H1 (cell line): ENCODE data around the gene COLEC12. TPM values are rescaled to one million over a fixed set of nuclear protein-coding genes. Genes with fewer than 3 reads are reported as not detected.

Experiments used
- CTCF ChIA-PET: fragments of 300-600 bp; sonication (Branson Sonifier 250); formaldehyde crosslinking; loops from one replicate; lab custom pipeline; 2021; ENCODE audit not compliant: partially characterized antibody; lab: Charles Lee
- POLR2A ChIA-PET: fragments of 300-600 bp; sonication (Branson Sonifier 250); formaldehyde crosslinking; loops from one replicate; lab custom pipeline; 2021; ENCODE audit warnings: inconsistent platforms; ENCODE audit not compliant: partially characterized antibody; lab: Charles Lee
- DNase-seq, 2 experiments: peaks; one replicate each; pipeline versions ENCODE4 v3.0.0 to v3.0.0-alpha.2; 2010 to 2022; ENCODE audit warnings: low spot score in 2 of 2, low read depth in 1 of 2, mixed read lengths in 1 of 2
- FAIRE-seq: peaks from 2 replicates; lab custom pipeline; 2011; peaks lifted over from hg19 to GRCh38; lab: Jason Lieb, UNC
- H2AFZ ChIP-seq: 2 replicates; pipeline ENCODE4 v1.8.1; 2012; ENCODE audit warnings: low read length, inconsistent platforms
- H2AK5ac ChIP-seq: 2 replicates; pipeline ENCODE4 v1.6.1; 2013; ENCODE audit warnings: low read depth, low read length
- H2BK120ac ChIP-seq: replicated peaks from 2 replicates; pipeline ENCODE3; 2013; ENCODE audit warnings: low read depth, low read length, inconsistent platforms
- H2BK12ac ChIP-seq: 2 replicates; pipeline ENCODE4 v1.6.1; 2013; ENCODE audit warnings: low read depth, low read length
- H2BK15ac ChIP-seq: 2 replicates; pipeline ENCODE4 v1.6.1; 2013; ENCODE audit warnings: low read length
- H2BK20ac ChIP-seq: 2 replicates; pipeline ENCODE4 v1.6.1; 2013; ENCODE audit warnings: low read length
- H2BK5ac ChIP-seq: 2 replicates; pipeline ENCODE4 v1.6.1; 2013; ENCODE audit warnings: low read depth, low read length
- H3K14ac ChIP-seq: 2 replicates; pipeline ENCODE4 v1.6.1; 2013; ENCODE audit warnings: inconsistent platforms; ENCODE audit not compliant: insufficient read length
- H3K18ac ChIP-seq: 2 replicates; pipeline ENCODE4 v1.6.1; 2013; ENCODE audit warnings: low read length; ENCODE audit errors: extremely low read depth
- H3K23ac ChIP-seq: 2 replicates; pipeline ENCODE4 v1.6.1; 2013; ENCODE audit warnings: inconsistent platforms; ENCODE audit not compliant: insufficient read length
- H3K23me2 ChIP-seq: 2 replicates; pipeline ENCODE4 v1.6.1; 2013; ENCODE audit warnings: low read depth, low read length
- H3K27ac ChIP-seq: 2 replicates; pipeline ENCODE4 v1.6.1; 2011; ENCODE audit warnings: low read depth, low read length, inconsistent platforms
- H3K27me3 ChIP-seq, 4 experiments: replicated peaks in 1 of 4; 1 replicate in 1 of 4; 2 replicates in 3 of 4; pipeline versions ENCODE4 v1.6.1 to v1.8.1; 2011 to 2013; ENCODE audit warnings: low read length in 3 of 4, mild to moderate bottlenecking in 3 of 4, inconsistent platforms in 2 of 4, mixed read lengths in 2 of 4, moderate library complexity in 1 of 4; ENCODE audit not compliant: control insufficient read depth in 3 of 4, insufficient read depth in 3 of 4; ENCODE audit errors: extremely low read depth in 1 of 4
- H3K36me3 ChIP-seq, 4 experiments: 2 replicates each; pipeline versions ENCODE4 v1.6.1 to v1.8.1; 2011 to 2013; ENCODE audit warnings: mild to moderate bottlenecking in 4 of 4, low read length in 3 of 4, moderate library complexity in 2 of 4, control low read depth in 1 of 4, inconsistent platforms in 1 of 4; ENCODE audit not compliant: insufficient read depth in 4 of 4, control insufficient read depth in 2 of 4
- H3K4ac ChIP-seq: replicated peaks from 2 replicates; pipeline ENCODE3; 2013; ENCODE audit warnings: low read length, low read depth, mixed read lengths, inconsistent platforms; ENCODE audit not compliant: insufficient read length
- H3K4me1 ChIP-seq, 4 experiments: replicated peaks in 1 of 4; 1 replicate in 1 of 4; 2 replicates in 3 of 4; pipeline versions ENCODE4 v1.6.1 to v1.8.1; 2011 to 2013; ENCODE audit warnings: low read length in 3 of 4, inconsistent platforms in 2 of 4, mixed read lengths in 1 of 4; ENCODE audit not compliant: insufficient read depth in 4 of 4, control insufficient read depth in 3 of 4
- H3K4me2 ChIP-seq, 2 experiments: 2 replicates each; pipeline versions ENCODE4 v1.6.1 to v1.8.1; 2011 to 2013; ENCODE audit warnings: low read depth in 2 of 2, low read length in 2 of 2, control low read depth in 1 of 2, inconsistent platforms in 1 of 2, mild to moderate bottlenecking in 1 of 2; ENCODE audit not compliant: insufficient read depth in 1 of 2
- H3K4me3 ChIP-seq, 4 experiments: fragments of 200-600, 300-600 bp in 1 of 4; sonication (generic), shearing (Covaris generic), sonication (Bioruptor Twin) in 1 of 4; 2 replicates each; pipeline versions ENCODE4 v1.5.1 to v1.8.1; 2011 to 2016; ENCODE audit warnings: low read length in 4 of 4, low read depth in 3 of 4, control low read depth in 2 of 4, inconsistent platforms in 2 of 4, mild to moderate bottlenecking in 2 of 4, mixed read lengths in 1 of 4, moderate library complexity in 1 of 4; ENCODE audit not compliant: insufficient read depth in 2 of 4; ENCODE audit errors: extremely low read depth in 1 of 4
- H3K56ac ChIP-seq: replicated peaks from 2 replicates; pipeline ENCODE3; 2013; ENCODE audit warnings: low read depth, mild to moderate bottlenecking, mixed read lengths, low read length, inconsistent platforms; ENCODE audit not compliant: insufficient read length
- H3K79me1 ChIP-seq: 2 replicates; pipeline ENCODE4 v1.6.1; 2013; ENCODE audit warnings: low read depth, low read length, control low read depth
- H3K79me2 ChIP-seq, 2 experiments: 2 replicates each; pipeline versions ENCODE4 v1.6.1 to v1.8.1; 2012 to 2013; ENCODE audit warnings: low read length in 2 of 2, mild to moderate bottlenecking in 2 of 2, inconsistent platforms in 1 of 2; ENCODE audit not compliant: insufficient read depth in 2 of 2, control insufficient read depth in 1 of 2
- H3K9ac ChIP-seq, 4 experiments: replicated peaks in 1 of 4; 1 replicate in 1 of 4; 2 replicates in 3 of 4; pipeline versions ENCODE4 v1.6.1 to v1.8.1; 2011 to 2013; ENCODE audit warnings: low read depth in 3 of 4, low read length in 3 of 4, control low read depth in 2 of 4, mild to moderate bottlenecking in 2 of 4, moderate library complexity in 2 of 4, inconsistent platforms in 1 of 4; ENCODE audit errors: extremely low read depth in 1 of 4
- H3K9me3 ChIP-seq, 2 experiments: 2 replicates each; pipeline versions ENCODE4 v1.6.1 to v1.8.1; 2012 to 2013; ENCODE audit warnings: mild to moderate bottlenecking in 2 of 2, moderate library complexity in 2 of 2, control low read depth in 1 of 2, inconsistent platforms in 1 of 2, low read depth in 1 of 2, low read length in 1 of 2, mixed read lengths in 1 of 2; ENCODE audit not compliant: insufficient read depth in 2 of 2
- H4K20me1 ChIP-seq, 2 experiments: replicated peaks in 1 of 2; 2 replicates each; pipeline versions ENCODE3 to v1.8.1; 2011 to 2013; ENCODE audit warnings: inconsistent platforms in 2 of 2, low read length in 2 of 2, mild to moderate bottlenecking in 1 of 2; ENCODE audit not compliant: insufficient read depth in 2 of 2, control insufficient read depth in 1 of 2
- H4K5ac ChIP-seq: 2 replicates; pipeline ENCODE4 v1.6.1; 2013; ENCODE audit warnings: low read length, low read depth, mixed read lengths, inconsistent platforms; ENCODE audit not compliant: insufficient read length
- H4K8ac ChIP-seq: 2 replicates; pipeline ENCODE4 v1.8.0; 2013; ENCODE audit warnings: mild to moderate bottlenecking, moderate library complexity, low read length, inconsistent platforms; ENCODE audit not compliant: insufficient read depth; ENCODE audit errors: extremely low read depth
- H4K91ac ChIP-seq: replicated peaks from 2 replicates; pipeline ENCODE3; 2013; ENCODE audit warnings: low read length, mixed read lengths, inconsistent platforms; ENCODE audit not compliant: insufficient read length
- ASH2L ChIP-seq: fragments of 200-600, 300-600 bp; sonication (generic); IDR thresholded peaks from one replicate; pipeline ENCODE4 v1.7.1; 2017; ENCODE audit warnings: low read length
- CTBP2 ChIP-seq: IDR thresholded peaks from 2 replicates; pipeline ENCODE4 v1.7.0; 2011; ENCODE audit warnings: borderline replicate concordance, mild to moderate bottlenecking, moderate library complexity, mixed read lengths, low read length; ENCODE audit not compliant: insufficient read depth, insufficient read length
- E2F6 ChIP-seq: IDR thresholded peaks from 2 replicates; pipeline ENCODE4 v1.6.1; 2012; ENCODE audit warnings: inconsistent platforms
- EZH2 ChIP-seq: fragments of 200-600 bp; sonication (generic); IDR thresholded peaks from 2 replicates; pipeline ENCODE4 v1.7.1; 2012; ENCODE audit warnings: low read depth, mild to moderate bottlenecking, moderate library complexity, low read length, inconsistent platforms; ENCODE audit not compliant: severe bottlenecking
- HDAC6 ChIP-seq: IDR thresholded peaks from one replicate; pipeline ENCODE4 v1.7.1; 2012; ENCODE audit warnings: low read depth, mild to moderate bottlenecking, inconsistent platforms, low read length, moderate library complexity
- KDM4A ChIP-seq: IDR thresholded peaks from one replicate; pipeline ENCODE4 v1.7.1; 2012; ENCODE audit warnings: low read depth, mild to moderate bottlenecking, moderate library complexity, low read length, inconsistent platforms; ENCODE audit not compliant: severe bottlenecking
- KDM5A ChIP-seq: fragments of 200-600 bp; IDR thresholded peaks from 2 replicates; pipeline ENCODE4 v1.7.1; 2012; ENCODE audit warnings: mild to moderate bottlenecking, low read length, inconsistent platforms, mixed read lengths
- NANOG ChIP-seq: IDR thresholded peaks from 2 replicates; pipeline ENCODE4 v1.6.1; 2011; ENCODE audit warnings: low read length, low read depth, mild to moderate bottlenecking, inconsistent platforms; ENCODE audit not compliant: insufficient read depth, poor library complexity, severe bottlenecking
- RBBP5 ChIP-seq: IDR thresholded peaks from 2 replicates; pipeline ENCODE4 v1.7.1; 2012; ENCODE audit warnings: low read depth, mild to moderate bottlenecking, inconsistent platforms, low read length, moderate library complexity, borderline replicate concordance
- RNF2 ChIP-seq: fragments of 200-900, 300-1000 bp; sonication (generic); IDR thresholded peaks from 2 replicates; pipeline ENCODE4 v1.7.1; 2016; ENCODE audit warnings: borderline replicate concordance, low read depth, mild to moderate bottlenecking, antibody characterized with exemption, low read length; ENCODE audit not compliant: poor library complexity, severe bottlenecking; ENCODE audit errors: missing control alignments
- TAF7 ChIP-seq: optimal IDR thresholded peaks from 2 replicates; pipeline ENCODE3; 2011; ENCODE audit warnings: low read depth, mild to moderate bottlenecking, inconsistent platforms, low read length, moderate library complexity, borderline replicate concordance
- WGBS, 2 experiments: shearing (Covaris generic) in 1 of 2; methylation state at CpG; one replicate each; pipeline versions ENCODE4 v1.1.6 to v1.1.7; 2013 to 2015; ENCODE audit warnings: low lambda C conversion rate in 2 of 2, mixed read lengths in 2 of 2, inconsistent platforms in 1 of 2, low coverage in 1 of 2, missing lambda C conversion rate in 1 of 2; ENCODE audit not compliant: insufficient replicate concordance in 2 of 2, insufficient coverage in 1 of 2, insufficient read length in 1 of 2; ENCODE audit errors: extremely low coverage in 1 of 2, missing lambda C conversion rate in 1 of 2; 5-methylcytosine and 5-hydroxymethylcytosine counted together
- polyA plus RNA-seq, 7 experiments: library from polyadenylated mRNA; depleted of rRNA in 3 of 7; stranded (reverse) in 5 of 7; unstranded in 2 of 7; fragments of >200 nt in 5 of 7; fragments of 200-250 nt in 2 of 7; gene quantifications; 1 replicate in 5 of 7; 2 replicates in 1 of 7; 4 replicates in 1 of 7; pipeline versions ENCODE4 v1.2.1 to v1.2.3, GENCODE V29; 2011 to 2013; ENCODE audit warnings: missing spikeins in 2 of 7, mixed read lengths in 2 of 7
- total RNA-seq: library from RNA; stranded (reverse); fragmentation: NEBNext Ultra II Directional; extraction: Animal tissue kit (Norgen Biotek cat#: 25700); gene quantifications from 2 replicates; pipeline ENCODE4 v1.2.1, GENCODE V29; 2021

The COLEC12 gene
- total and polyA plus RNA-seq, 2 of the 8 experiments (the other 6 are each of a cell fraction or from before 2014, with no cell fraction given), result 0.44 to 2.3 TPM

GRCh38 chr18:505483-506122, 5.1 kb upstream of the COLEC12 start:
- H3K4ac ChIP-seq, result no peak overlapping the region
- no peak overlapping the region for H2AFZ ChIP-seq
- POLR2A ChIA-PET, result no interaction called here
- H3K9ac ChIP-seq, result no peak overlapping the region
- no peak overlapping the region for H2BK5ac ChIP-seq
- FAIRE-seq (no peak), DNase-seq (no peak)
- no peaks in the 10 kb centered on the region for H4K20me1 ChIP-seq
- no peak overlapping the region for H2BK15ac ChIP-seq
- H3K27ac ChIP-seq, result no peak overlapping the region
- no peak overlapping the region for H4K91ac ChIP-seq
- no peak overlapping the region for H2BK12ac ChIP-seq
- no peak overlapping the region for H3K23ac ChIP-seq
- H3K79me1 ChIP-seq, result no peaks in the 10 kb centered on the region
- H3K4me1 ChIP-seq, result peaks cover 0 to 5% (median 3%) of the 10 kb centered on the region in 4 experiments; a peak in 4 of 7 replicates
- H2AK5ac ChIP-seq, result no peak overlapping the region
- no peak overlapping the region for H3K4me2 ChIP-seq
- 85% methylated on average over 6 of the region's 6 CpGs; no CpG with 5 or more reads in 1 of the 2 experiments for WGBS, 2 experiments
- H3K18ac ChIP-seq, result no peak overlapping the region
- no peaks in the 10 kb centered on the region for H3K79me2 ChIP-seq
- H4K8ac ChIP-seq, result no peak overlapping the region
- no peak overlapping the region for H2BK20ac ChIP-seq
- 0 out of 8 replicates have a peak, but pooled peaks cover 0 to 1% (median 0%) of the 10 kb centered on the region in 4 experiments for H3K36me3 ChIP-seq
- H3K23me2 ChIP-seq, result peaks cover 6% of the 10 kb centered on the region; the same call in 1 of the 2 replicates
- H2BK120ac ChIP-seq, result no peak overlapping the region
- no peak overlapping the region for H4K5ac ChIP-seq
- no peak overlapping the region for H3K56ac ChIP-seq
- peaks cover 11 to 21% (median 18%) of the 10 kb centered on the region in 4 experiments for H3K27me3 ChIP-seq
- H3K14ac ChIP-seq, result no peak overlapping the region
- no peaks in the 10 kb centered on the region for H3K9me3 ChIP-seq
- H3K4me3 ChIP-seq, result no peak overlapping the region
- CTCF ChIA-PET, result interaction anchor here (0.6 to 2.9 kb wide), 6 partner anchors 10 to 351 kb away, joined by 3 to 7 read pairs (median 4); no protein-coding TSS in a partner anchor
- no peak for TF ChIP-seq EZH2
- no peak for TF ChIP-seq E2F6
- no peak for TF ChIP-seq KDM4A
- TF ChIP-seq KDM5A, result no peak
- no peak for TF ChIP-seq HDAC6
- TF ChIP-seq ASH2L, result no peak
- TF ChIP-seq RNF2, result no peak
- TF ChIP-seq CTBP2, result no peak
- no peak for TF ChIP-seq TAF7
- TF ChIP-seq NANOG, result no peak
- TF ChIP-seq RBBP5, result no peak
